K562 (cell line): ENCODE measurements around the gene LRRTM4. TPM values are rescaled to one million over a fixed set of nuclear protein-coding genes. Genes with fewer than 3 reads are reported as not detected.

Experiments used
- NR0B1 ChIP-seq: fragments of 450-650 bp; IDR thresholded peaks from one replicate; pipeline ENCODE4 v1.6.1; 2018; ENCODE audit warnings: mild to moderate bottlenecking, moderate library complexity; ENCODE audit not compliant: partially characterized antibody
- polyA plus RNA-seq, 8 experiments: library from polyadenylated mRNA; depleted of rRNA in 4 of 8; stranded (reverse) in 5 of 8; unstranded in 3 of 8; fragments of >200 nt; fragmentation: Nextera tagmentation in 2 of 8; fragmentation: Illumina TruSeq in 1 of 8; extraction: Ambion mirVana in 2 of 8; extraction: Trizol in 1 of 8; gene quantifications; 2 replicates each; pipeline versions ENCODE4 v1.2.1 to v1.2.3, GENCODE V29; 2011 to 2014; ENCODE audit warnings: inconsistent platforms in 1 of 8, missing spikeins in 1 of 8
- total RNA-seq, 7 experiments: library from RNA; depleted of rRNA in 6 of 7; stranded (reverse); fragments of >200 nt in 6 of 7; fragmentation: Illumina TruSeq in 2 of 7; extraction: Trizol in 2 of 7; gene quantifications; 2 replicates each; pipeline versions ENCODE4 v1.2.1 to v1.2.3, GENCODE V29; 2011 to 2021; ENCODE audit warnings: low replicate concordance in 1 of 7
- TF ChIP-seq, protein P1 (sequence below): fragments of 200-600 bp; sonication (generic); IDR thresholded peaks from one replicate; pipeline ENCODE4 v1.6.1; 2012; ENCODE audit warnings: mild to moderate bottlenecking, low read depth, low read length, inconsistent platforms
- TF ChIP-seq, protein P2 (sequence below): fragments of 250-450 bp; sonication (Bioruptor Pico); IDR thresholded peaks from 2 replicates; pipeline ENCODE4 v1.8.0; 2022; ENCODE audit warnings: moderate library complexity, mild to moderate bottlenecking, inconsistent platforms

LRRTM4 gene
- total and polyA plus RNA-seq, 9 of the 15 experiments (the other 6 are each of a cell fraction or from before 2014, with no cell fraction given), result 0.04 TPM; not detected in 6

DNA sequence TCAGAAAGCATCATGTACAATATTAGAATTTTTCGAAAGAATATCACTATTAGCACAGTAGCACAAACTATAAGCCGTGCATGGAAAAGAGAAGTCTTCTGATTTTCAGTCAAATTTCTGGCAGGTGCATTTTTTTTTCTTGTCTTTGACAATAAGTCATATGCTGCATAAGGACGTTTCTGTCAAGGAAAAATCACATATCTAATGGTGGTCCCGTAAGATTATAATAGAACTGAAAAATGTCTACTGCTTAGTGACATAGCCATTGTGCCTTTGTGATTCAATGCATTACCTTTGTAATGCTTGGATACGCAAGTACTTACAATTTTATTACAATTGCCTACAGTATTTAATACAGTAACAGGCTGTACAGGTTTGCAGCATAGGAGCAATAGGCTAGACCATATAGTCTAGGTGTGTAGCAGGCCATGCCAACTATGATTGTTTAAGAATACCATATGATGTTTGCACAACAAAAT is 329.3 kb downstream of the LRRTM4 start (continued):
- TF ChIP-seq, protein P1, sequence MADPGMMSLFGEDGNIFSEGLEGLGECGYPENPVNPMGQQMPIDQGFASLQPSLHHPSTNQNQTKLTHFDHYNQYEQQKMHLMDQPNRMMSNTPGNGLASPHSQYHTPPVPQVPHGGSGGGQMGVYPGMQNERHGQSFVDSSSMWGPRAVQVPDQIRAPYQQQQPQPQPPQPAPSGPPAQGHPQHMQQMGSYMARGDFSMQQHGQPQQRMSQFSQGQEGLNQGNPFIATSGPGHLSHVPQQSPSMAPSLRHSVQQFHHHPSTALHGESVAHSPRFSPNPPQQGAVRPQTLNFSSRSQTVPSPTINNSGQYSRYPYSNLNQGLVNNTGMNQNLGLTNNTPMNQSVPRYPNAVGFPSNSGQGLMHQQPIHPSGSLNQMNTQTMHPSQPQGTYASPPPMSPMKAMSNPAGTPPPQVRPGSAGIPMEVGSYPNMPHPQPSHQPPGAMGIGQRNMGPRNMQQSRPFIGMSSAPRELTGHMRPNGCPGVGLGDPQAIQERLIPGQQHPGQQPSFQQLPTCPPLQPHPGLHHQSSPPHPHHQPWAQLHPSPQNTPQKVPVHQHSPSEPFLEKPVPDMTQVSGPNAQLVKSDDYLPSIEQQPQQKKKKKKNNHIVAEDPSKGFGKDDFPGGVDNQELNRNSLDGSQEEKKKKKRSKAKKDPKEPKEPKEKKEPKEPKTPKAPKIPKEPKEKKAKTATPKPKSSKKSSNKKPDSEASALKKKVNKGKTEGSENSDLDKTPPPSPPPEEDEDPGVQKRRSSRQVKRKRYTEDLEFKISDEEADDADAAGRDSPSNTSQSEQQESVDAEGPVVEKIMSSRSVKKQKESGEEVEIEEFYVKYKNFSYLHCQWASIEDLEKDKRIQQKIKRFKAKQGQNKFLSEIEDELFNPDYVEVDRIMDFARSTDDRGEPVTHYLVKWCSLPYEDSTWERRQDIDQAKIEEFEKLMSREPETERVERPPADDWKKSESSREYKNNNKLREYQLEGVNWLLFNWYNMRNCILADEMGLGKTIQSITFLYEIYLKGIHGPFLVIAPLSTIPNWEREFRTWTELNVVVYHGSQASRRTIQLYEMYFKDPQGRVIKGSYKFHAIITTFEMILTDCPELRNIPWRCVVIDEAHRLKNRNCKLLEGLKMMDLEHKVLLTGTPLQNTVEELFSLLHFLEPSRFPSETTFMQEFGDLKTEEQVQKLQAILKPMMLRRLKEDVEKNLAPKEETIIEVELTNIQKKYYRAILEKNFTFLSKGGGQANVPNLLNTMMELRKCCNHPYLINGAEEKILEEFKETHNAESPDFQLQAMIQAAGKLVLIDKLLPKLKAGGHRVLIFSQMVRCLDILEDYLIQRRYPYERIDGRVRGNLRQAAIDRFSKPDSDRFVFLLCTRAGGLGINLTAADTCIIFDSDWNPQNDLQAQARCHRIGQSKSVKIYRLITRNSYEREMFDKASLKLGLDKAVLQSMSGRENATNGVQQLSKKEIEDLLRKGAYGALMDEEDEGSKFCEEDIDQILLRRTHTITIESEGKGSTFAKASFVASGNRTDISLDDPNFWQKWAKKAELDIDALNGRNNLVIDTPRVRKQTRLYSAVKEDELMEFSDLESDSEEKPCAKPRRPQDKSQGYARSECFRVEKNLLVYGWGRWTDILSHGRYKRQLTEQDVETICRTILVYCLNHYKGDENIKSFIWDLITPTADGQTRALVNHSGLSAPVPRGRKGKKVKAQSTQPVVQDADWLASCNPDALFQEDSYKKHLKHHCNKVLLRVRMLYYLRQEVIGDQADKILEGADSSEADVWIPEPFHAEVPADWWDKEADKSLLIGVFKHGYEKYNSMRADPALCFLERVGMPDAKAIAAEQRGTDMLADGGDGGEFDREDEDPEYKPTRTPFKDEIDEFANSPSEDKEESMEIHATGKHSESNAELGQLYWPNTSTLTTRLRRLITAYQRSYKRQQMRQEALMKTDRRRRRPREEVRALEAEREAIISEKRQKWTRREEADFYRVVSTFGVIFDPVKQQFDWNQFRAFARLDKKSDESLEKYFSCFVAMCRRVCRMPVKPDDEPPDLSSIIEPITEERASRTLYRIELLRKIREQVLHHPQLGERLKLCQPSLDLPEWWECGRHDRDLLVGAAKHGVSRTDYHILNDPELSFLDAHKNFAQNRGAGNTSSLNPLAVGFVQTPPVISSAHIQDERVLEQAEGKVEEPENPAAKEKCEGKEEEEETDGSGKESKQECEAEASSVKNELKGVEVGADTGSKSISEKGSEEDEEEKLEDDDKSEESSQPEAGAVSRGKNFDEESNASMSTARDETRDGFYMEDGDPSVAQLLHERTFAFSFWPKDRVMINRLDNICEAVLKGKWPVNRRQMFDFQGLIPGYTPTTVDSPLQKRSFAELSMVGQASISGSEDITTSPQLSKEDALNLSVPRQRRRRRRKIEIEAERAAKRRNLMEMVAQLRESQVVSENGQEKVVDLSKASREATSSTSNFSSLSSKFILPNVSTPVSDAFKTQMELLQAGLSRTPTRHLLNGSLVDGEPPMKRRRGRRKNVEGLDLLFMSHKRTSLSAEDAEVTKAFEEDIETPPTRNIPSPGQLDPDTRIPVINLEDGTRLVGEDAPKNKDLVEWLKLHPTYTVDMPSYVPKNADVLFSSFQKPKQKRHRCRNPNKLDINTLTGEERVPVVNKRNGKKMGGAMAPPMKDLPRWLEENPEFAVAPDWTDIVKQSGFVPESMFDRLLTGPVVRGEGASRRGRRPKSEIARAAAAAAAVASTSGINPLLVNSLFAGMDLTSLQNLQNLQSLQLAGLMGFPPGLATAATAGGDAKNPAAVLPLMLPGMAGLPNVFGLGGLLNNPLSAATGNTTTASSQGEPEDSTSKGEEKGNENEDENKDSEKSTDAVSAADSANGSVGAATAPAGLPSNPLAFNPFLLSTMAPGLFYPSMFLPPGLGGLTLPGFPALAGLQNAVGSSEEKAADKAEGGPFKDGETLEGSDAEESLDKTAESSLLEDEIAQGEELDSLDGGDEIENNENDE, result no peak
- TF ChIP-seq NR0B1, result no peak
- TF ChIP-seq, protein P2, sequence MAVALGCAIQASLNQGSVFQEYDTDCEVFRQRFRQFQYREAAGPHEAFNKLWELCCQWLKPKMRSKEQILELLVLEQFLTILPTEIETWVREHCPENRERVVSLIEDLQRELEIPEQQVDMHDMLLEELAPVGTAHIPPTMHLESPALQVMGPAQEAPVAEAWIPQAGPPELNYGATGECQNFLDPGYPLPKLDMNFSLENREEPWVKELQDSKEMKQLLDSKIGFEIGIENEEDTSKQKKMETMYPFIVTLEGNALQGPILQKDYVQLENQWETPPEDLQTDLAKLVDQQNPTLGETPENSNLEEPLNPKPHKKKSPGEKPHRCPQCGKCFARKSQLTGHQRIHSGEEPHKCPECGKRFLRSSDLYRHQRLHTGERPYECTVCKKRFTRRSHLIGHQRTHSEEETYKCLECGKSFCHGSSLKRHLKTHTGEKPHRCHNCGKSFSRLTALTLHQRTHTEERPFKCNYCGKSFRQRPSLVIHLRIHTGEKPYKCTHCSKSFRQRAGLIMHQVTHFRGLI (CRISPR knock-in tag), result no peak
